H1 (cell line): ENCODE data around the gene OBSL1. TPM values are rescaled to one million over a fixed set of nuclear protein-coding genes. Genes with fewer than 3 reads are reported as not detected.

Experiments used
- ASH2L ChIP-seq: fragments of 200-600, 300-600 bp; sonication (generic); IDR thresholded peaks from one replicate; pipeline ENCODE4 v1.7.1; 2017; ENCODE audit warnings: low read length
- CBX5 ChIP-seq: fragments of 300-800, 300-1000 bp; sonication (generic); IDR thresholded peaks from 2 replicates; pipeline ENCODE4 v1.7.1; 2016; ENCODE audit warnings: antibody characterized with exemption, low read length, low read depth
- CHD7 ChIP-seq: fragments of 300-600 bp; sonication (generic); IDR thresholded peaks from 2 replicates; pipeline ENCODE4 v1.7.1; 2012; ENCODE audit warnings: low read length, moderate library complexity, mild to moderate bottlenecking, inconsistent platforms; ENCODE audit not compliant: insufficient replicate concordance
- EP300 ChIP-seq, 2 experiments: IDR thresholded peaks; 1 replicate in 1 of 2; 2 replicates in 1 of 2; pipeline ENCODE4 v1.6.1; 2011 to 2012; ENCODE audit warnings: low read depth in 2 of 2, low read length in 2 of 2, mild to moderate bottlenecking in 2 of 2, borderline replicate concordance in 1 of 2, inconsistent platforms in 1 of 2, moderate library complexity in 1 of 2
- EZH2 ChIP-seq: fragments of 200-600 bp; sonication (generic); IDR thresholded peaks from 2 replicates; pipeline ENCODE4 v1.7.1; 2012; ENCODE audit warnings: low read depth, mild to moderate bottlenecking, moderate library complexity, low read length, inconsistent platforms; ENCODE audit not compliant: severe bottlenecking
- HDAC2 ChIP-seq, 2 experiments: fragments of 300-600 bp in 1 of 2; sonication (generic) in 1 of 2; IDR thresholded peaks; 2 replicates each; pipeline ENCODE4 v1.6.1; 2011 to 2012; ENCODE audit warnings: low read depth in 2 of 2, low read length in 2 of 2, mild to moderate bottlenecking in 2 of 2, moderate library complexity in 2 of 2, borderline replicate concordance in 1 of 2, inconsistent platforms in 1 of 2
- PHF8 ChIP-seq: fragments of 200-600 bp; sonication (generic); conservative IDR thresholded peaks from 2 replicates; pipeline ENCODE4 v1.7.1; 2012; ENCODE audit warnings: low read depth, mild to moderate bottlenecking, inconsistent platforms, low read length, moderate library complexity
- POLR2A ChIP-seq, 2 experiments: IDR thresholded peaks; 1 replicate in 1 of 2; 2 replicates in 1 of 2; pipeline ENCODE4 v1.6.1; 2011; ENCODE audit warnings: low read depth in 2 of 2, low read length in 2 of 2, mild to moderate bottlenecking in 2 of 2; ENCODE audit errors: control extremely low read depth in 1 of 2
- TAF1 ChIP-seq: IDR thresholded peaks from 2 replicates; pipeline ENCODE4 v1.6.1; 2011; ENCODE audit warnings: mild to moderate bottlenecking, low read depth, low read length
- polyA plus RNA-seq, 7 experiments: library from polyadenylated mRNA; depleted of rRNA in 3 of 7; stranded (reverse) in 5 of 7; unstranded in 2 of 7; fragments of >200 nt in 5 of 7; fragments of 200-250 nt in 2 of 7; gene quantifications; 1 replicate in 5 of 7; 2 replicates in 1 of 7; 4 replicates in 1 of 7; pipeline versions ENCODE4 v1.2.1 to v1.2.3, GENCODE V29; 2011 to 2013; ENCODE audit warnings: missing spikeins in 2 of 7, mixed read lengths in 2 of 7
- total RNA-seq: library from RNA; stranded (reverse); fragmentation: NEBNext Ultra II Directional; extraction: Animal tissue kit (Norgen Biotek cat#: 25700); gene quantifications from 2 replicates; pipeline ENCODE4 v1.2.1, GENCODE V29; 2021

OBSL1 gene
- total and polyA plus RNA-seq, 2 of the 8 experiments (the other 6 are each of a cell fraction or from before 2014, with no cell fraction given): 116 to 127 TPM

- TF ChIP-seq CHD7 (no peak), ASH2L (peak; percentile 68), CBX5 (no peak), TAF1 (0 out of 2 replicates have a peak, but pooled peaks have one; percentile 21), HDAC2 (IDR thresholded peaks at IDR 0.05; ENCODE audit: borderline replicate concordance in 1 of 2, low read depth in 2 of 2, low read length in 2 of 2) (no peak), EZH2 (no peak), EP300 (IDR thresholded peaks at IDR 0.05; ENCODE audit: borderline replicate concordance in 1 of 2, low read depth in 2 of 2, low read length in 2 of 2) (no peak), POLR2A (IDR thresholded peaks at IDR 0.05; ENCODE audit: control extremely low read depth in 1 of 2, low read depth in 2 of 2, low read length in 2 of 2) (peak in 1 of 2 experiments; percentile 51; a peak in 1 of 3 replicates), PHF8 (0 out of 2 replicates have a peak, but pooled peaks have one; percentile 23)
Observed at GRCh38 chr2:219570194-219570923, 980 bp downstream of the OBSL1 start (continued).
